ENCODE measurements around the gene COG6.

DNA sequence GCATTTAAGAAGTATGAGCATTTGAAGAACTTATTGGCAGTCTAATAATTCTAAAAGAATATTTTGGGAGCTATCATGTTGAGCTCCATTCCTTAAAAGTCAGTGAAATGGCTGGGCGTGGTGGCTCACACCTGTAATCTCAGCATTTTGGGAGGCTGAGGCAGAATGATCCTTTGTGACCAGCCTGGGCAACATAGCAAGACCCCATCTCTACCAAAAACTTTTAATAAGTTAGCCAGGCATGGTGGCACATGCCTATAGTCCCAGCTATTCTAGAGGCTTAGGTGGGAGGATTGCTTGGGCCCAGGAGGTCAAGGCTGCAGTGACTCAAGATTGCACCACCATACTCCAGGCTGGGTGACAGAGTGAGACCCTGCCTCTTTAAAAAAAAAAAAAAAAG, 8.0 kb downstream of the COG6 start:
- TF ChIP-seq, protein P1, sequence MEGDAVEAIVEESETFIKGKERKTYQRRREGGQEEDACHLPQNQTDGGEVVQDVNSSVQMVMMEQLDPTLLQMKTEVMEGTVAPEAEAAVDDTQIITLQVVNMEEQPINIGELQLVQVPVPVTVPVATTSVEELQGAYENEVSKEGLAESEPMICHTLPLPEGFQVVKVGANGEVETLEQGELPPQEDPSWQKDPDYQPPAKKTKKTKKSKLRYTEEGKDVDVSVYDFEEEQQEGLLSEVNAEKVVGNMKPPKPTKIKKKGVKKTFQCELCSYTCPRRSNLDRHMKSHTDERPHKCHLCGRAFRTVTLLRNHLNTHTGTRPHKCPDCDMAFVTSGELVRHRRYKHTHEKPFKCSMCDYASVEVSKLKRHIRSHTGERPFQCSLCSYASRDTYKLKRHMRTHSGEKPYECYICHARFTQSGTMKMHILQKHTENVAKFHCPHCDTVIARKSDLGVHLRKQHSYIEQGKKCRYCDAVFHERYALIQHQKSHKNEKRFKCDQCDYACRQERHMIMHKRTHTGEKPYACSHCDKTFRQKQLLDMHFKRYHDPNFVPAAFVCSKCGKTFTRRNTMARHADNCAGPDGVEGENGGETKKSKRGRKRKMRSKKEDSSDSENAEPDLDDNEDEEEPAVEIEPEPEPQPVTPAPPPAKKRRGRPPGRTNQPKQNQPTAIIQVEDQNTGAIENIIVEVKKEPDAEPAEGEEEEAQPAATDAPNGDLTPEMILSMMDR (IDR thresholded peaks at IDR 0.05): no peak
- no peak for TF ChIP-seq POLR2A (IDR thresholded peaks at IDR 0.05)

Measured in prostate gland (tissue), 2 donors.